GM12892 (cell line): ENCODE data around the gene ZNF8.

Experiments
- POLR2A ChIP-seq: IDR thresholded peaks from 2 replicates; pipeline ENCODE4 v1.6.1; 2011; ENCODE audit warnings: low read depth, low read length, control low read depth
- POLR2AphosphoS5 ChIP-seq: IDR thresholded peaks from 2 replicates; pipeline ENCODE4 v1.6.1; 2011; ENCODE audit warnings: low read depth, low read length, control low read depth
- TAF1 ChIP-seq: IDR thresholded peaks from 2 replicates; pipeline ENCODE4 v1.6.1; 2011; ENCODE audit warnings: low read depth, mild to moderate bottlenecking, control low read depth, low read length, borderline replicate concordance

- no peak for TF ChIP-seq POLR2AphosphoS5
- TF ChIP-seq POLR2A = no peak
- TF ChIP-seq TAF1 = no peak
Observed at GRCh38 chr19:58305932-58306323, 27.2 kb downstream of the ZNF8 start.
